ENCODE measurements around the gene STARD7.
"Not testable (repeated sequence)": the region's sequence is repeated elsewhere in the genome, so short reads cannot be mapped to it uniquely, and the experiment has no call there.

Gene STARD7

DNA sequence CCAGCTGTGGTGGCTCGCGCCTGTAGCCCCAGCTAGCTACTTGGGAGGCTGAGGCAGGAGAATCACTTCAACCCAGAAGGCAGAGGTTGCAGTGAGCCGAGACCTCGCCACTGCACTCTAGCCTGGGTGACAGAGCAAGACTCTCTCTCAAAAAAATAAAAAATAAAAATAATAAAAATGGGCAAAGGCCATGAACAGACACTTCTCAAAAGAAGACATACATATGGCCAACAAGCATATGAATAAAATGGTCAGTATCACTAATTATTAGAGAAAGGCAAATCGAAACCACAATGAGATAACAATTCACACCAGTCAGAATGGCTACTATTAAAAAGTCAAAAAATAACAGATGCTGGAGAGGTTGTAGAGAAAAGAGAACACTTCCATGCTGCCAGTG is 48.3 kb downstream of the STARD7 start:
- DNase-seq: not testable (repeated sequence)

- no peak for DNase-seq
Measured at GRCh38 chr2:96159084-96159830, 49.4 kb downstream of the STARD7 start.

DNA sequence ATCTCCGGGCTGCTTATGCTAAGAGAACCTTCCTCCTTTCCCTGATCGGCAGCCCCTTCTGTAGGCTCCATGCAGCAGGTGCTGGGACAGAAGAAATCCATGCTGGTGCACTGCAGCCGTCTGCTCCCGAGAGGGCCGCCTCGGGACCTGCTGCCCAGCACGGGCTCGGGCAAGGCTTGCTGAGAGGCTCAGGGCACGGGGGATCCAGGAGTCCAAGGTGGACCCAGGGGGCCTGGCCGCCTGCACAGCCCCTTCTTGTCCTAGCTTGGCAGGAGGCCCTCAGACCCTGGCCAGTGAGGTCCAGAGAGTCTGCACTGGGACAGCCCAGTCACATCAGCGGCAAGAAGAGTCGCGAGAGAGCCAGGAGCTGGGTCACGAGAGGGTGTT is 50.1 kb downstream of the STARD7 start:
- no peak for DNase-seq

GRCh38 chr2:96157649-96158553 is 50.7 kb downstream of the STARD7 start:
- DNase-seq: no peak

- DNase-seq: no peak
Measured at GRCh38 chr2:96156926-96157648, 51.5 kb downstream of the STARD7 start.

GRCh38 chr2:96156011-96156820 is 52.4 kb downstream of the STARD7 start:
- no peak for DNase-seq

- no peak for DNase-seq
Measured at GRCh38 chr2:96154506-96155380, 53.9 kb downstream of the STARD7 start.

DNA sequence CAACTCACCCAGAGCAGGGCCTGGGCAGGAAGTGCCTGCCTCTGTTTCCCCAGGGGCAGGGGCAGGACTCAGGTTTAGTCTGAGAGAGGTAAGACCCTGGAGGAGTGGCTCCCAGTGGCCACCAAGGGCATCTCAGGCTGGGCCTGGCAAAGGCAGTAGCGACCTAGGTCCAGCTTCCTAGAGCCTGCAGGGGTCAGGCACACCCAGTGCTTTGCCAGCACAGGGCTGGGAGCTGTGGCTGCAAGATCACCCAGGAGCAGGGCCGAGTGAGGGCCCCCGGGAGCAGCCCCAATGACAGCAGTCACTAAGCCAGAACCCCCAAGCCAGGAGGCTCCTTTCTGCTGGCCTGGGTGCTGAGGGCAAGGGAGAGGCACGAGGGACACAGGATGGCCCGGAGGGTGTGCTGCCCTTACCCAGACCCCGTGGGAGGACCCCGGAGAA is 54.6 kb downstream of the STARD7 start:
- DNase-seq: no peak

GRCh38 chr2:96153291-96153713 is 55.3 kb downstream of the STARD7 start:
- no peak for DNase-seq

DNA sequence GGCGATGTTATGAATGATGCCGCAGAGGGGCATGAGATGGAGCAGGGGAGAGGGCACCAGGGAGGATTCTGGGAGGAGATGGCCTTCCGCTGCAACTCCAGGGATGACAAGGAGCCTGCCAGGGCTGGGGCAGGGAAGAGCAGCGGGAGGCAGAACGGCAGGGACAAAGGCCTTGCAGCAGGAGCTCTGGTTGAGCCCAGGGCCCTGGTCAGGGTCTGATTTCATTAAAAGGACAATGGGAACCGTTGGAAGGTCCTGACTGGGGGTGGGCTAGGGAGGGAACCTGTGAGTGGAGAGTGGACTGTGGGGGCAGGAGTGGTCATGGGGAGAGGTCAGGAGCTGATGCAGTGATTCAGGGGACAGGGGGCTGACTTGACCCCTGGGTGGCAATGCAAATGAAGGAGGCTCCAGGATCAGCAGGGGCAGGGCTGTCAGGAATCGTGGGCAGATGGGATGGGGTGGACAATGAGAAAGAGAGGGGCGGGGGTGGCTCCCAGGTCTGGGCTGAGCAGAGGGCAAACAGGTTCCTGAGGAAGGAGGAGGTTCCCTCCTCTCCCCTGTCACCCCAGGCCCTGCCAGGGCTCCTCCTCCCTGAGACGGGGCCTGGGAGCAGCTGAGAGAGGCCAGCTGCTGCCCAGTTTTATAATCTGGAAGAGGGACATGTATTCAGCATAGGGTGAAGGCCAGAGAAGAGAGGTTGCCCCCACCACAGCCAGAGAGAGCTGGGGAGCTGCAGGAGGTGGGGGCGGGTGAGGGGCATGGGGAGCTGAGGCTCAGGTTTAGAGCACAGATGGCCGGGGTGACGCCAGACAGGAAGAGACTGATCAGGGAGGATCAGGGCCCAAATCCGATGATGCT is 56.1 kb downstream of the STARD7 start:
- no peak for DNase-seq

- no peak for DNase-seq
Measured at GRCh38 chr2:96151595-96152303, 56.9 kb downstream of the STARD7 start.

GRCh38 chr2:96150791-96151594 is 57.6 kb downstream of the STARD7 start:
- no peak for DNase-seq

DNA sequence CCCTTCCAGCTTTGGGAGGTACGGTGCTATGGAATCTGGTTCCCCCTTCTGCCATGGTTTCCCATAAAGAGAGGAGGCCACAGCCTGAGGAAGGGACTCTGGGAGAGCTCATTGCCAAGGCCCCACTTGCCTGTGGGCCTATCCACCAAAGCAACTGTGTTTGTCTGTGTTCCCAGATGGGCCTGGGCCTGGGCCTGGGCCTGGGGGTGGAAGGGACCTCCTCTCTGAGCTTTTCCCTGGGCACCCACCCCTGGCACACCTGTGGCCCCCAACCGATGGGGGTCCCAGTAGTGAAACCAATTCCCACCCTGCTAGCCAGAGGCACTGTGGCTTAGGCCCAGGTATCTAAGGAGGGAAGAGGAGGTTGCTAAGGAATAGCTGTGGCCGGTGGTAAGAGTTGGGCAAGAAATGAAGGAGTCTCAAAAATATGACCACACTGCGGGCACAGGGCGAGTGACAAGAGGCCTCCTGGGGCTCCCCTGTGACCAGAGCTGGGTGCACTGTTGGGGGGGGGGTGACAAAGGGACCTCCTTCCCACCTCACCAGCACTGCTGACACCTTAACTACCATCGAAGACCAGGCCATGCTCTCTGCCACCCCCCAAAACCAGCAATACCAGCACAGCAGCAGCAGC is 58.5 kb downstream of the STARD7 start:
- no peak for DNase-seq

DNA sequence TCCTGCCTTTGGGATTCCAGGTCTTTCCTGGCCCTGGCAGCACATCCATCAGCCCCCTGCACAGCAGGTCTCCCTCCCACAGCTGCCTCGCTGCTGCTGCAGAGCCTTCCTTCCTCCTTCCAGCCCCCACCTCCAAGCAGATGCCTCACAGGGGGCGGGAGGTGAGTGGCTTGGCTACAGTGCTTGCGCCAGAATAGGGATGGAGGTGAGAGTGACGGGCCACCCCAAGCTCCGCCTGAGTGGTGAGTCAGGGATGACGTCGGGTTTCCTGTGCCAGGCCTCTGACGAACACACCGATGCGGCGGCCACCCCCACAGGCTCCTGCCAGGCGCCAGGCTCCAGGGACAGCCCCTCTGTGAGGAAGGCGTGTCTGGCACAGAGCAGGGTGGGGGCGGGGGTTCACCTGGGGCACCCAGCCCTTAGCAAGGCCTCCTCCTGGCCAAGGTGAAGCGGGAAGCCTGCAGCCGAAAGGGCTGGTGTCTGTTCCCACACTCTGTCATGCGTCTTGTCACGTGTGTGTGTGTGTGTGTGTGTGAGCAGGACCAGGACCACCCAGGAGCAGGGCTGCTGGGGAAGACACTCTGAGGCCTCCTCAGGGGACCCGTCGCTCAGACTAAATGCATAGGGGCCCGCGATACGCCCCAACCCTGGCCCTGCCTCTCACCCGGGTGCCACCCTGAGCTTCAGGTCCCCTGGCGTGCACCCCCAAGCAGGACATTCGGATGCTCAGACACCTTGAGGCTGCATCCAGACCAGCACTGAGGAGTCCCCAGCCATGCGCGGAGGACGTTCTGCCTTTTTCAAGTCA is 60.0 kb downstream of the STARD7 start:
- DNase-seq: peak; percentile 67

GRCh38 chr2:96147593-96148201 is 60.9 kb downstream of the STARD7 start:
- no peak for DNase-seq

GRCh38 chr2:96146881-96147592 is 61.6 kb downstream of the STARD7 start:
- DNase-seq: no peak
